GM12891 (cell line): ENCODE measurements around the gene RABL6.

Experiments used
- POLR2A ChIP-seq: IDR thresholded peaks from 2 replicates; pipeline ENCODE4 v1.6.1; 2011; ENCODE audit warnings: low read depth, low read length, control low read depth
- POLR2AphosphoS5 ChIP-seq: IDR thresholded peaks from 2 replicates; pipeline ENCODE4 v1.6.1; 2011; ENCODE audit warnings: low read depth, low read length, control low read depth

GRCh38 chr9:136823136-136824046 is 15.6 kb downstream of the RABL6 start:
- TF ChIP-seq POLR2AphosphoS5, result no peak
- TF ChIP-seq POLR2A, result no peak
